MM.1S (cell line): ENCODE data around the gene FSTL1.

ENCODE experiments used
- DNase-seq: peaks from one replicate; pipeline ENCODE4 v3.0.0-alpha.2; 2015
- H2AFZ ChIP-seq: fragments of 300-600 bp; sonication (generic); 2 replicates; pipeline ENCODE4 v1.6.0; 2016; ENCODE audit warnings: antibody characterized with exemption, low read length
- H3F3A ChIP-seq: fragments of 300-600 bp; sonication (generic); 2 replicates; pipeline ENCODE4 v1.6.1; 2016; ENCODE audit warnings: mild to moderate bottlenecking, antibody characterized with exemption, low read length, moderate library complexity, mixed read lengths; ENCODE audit not compliant: insufficient read depth
- H3K27ac ChIP-seq: fragments of 300-600 bp; sonication (generic); 2 replicates; pipeline ENCODE4 v1.5.1; 2016; ENCODE audit warnings: mild to moderate bottlenecking, low read length
- H3K27me3 ChIP-seq: fragments of 300-600 bp; sonication (generic); replicated peaks from 2 replicates; pipeline ENCODE4 v1.6.0; 2016; ENCODE audit warnings: low read length; ENCODE audit not compliant: insufficient read depth
- H3K36me3 ChIP-seq: fragments of 300-600 bp; sonication (generic); replicated peaks from 2 replicates; pipeline ENCODE4 v1.6.1; 2016; ENCODE audit warnings: mild to moderate bottlenecking, low read length, mixed read lengths; ENCODE audit not compliant: insufficient read depth
- H3K4me1 ChIP-seq: fragments of 300-600 bp; sonication (generic); 2 replicates; pipeline ENCODE4 v1.6.1; 2016; ENCODE audit warnings: low read length, mixed read lengths
- H3K4me2 ChIP-seq: fragments of 300-600 bp; sonication (generic); 2 replicates; pipeline ENCODE4 v1.6.0; 2016; ENCODE audit warnings: low read depth, low read length
- H3K4me3 ChIP-seq: fragments of 300-600 bp; sonication (generic); 2 replicates; pipeline ENCODE4 v1.5.1; 2016; ENCODE audit warnings: low read length, mixed read lengths
- H3K79me2 ChIP-seq: fragments of 300-600 bp; sonication (generic); 2 replicates; pipeline ENCODE4 v1.6.1; 2016; ENCODE audit warnings: mixed run types, low read length, mixed read lengths
- H3K9ac ChIP-seq: fragments of 300-600 bp; sonication (generic); 2 replicates; pipeline ENCODE4 v1.6.1; 2016; ENCODE audit warnings: low read length, mixed read lengths
- H3K9me2 ChIP-seq: fragments of 300-600 bp; sonication (generic); replicated peaks from 2 replicates; pipeline ENCODE4 v1.6.1; 2016; ENCODE audit warnings: mild to moderate bottlenecking, low read length, mixed read lengths; ENCODE audit not compliant: insufficient read depth
- H3K9me3 ChIP-seq: fragments of 300-600 bp; sonication (generic); replicated peaks from 2 replicates; pipeline ENCODE4 v1.6.1; 2016; ENCODE audit warnings: mild to moderate bottlenecking, low read length, mixed read lengths; ENCODE audit not compliant: insufficient read depth
- H4K20me1 ChIP-seq: fragments of 300-600 bp; sonication (generic); 2 replicates; pipeline ENCODE4 v1.6.1; 2016; ENCODE audit warnings: mild to moderate bottlenecking, low read length, moderate library complexity, mixed read lengths; ENCODE audit not compliant: insufficient read depth
- CTCF ChIP-seq: fragments of 300-600 bp; sonication (generic); IDR thresholded peaks from 2 replicates; pipeline ENCODE4 v1.5.1; 2016; ENCODE audit warnings: antibody characterized with exemption, low read length, mixed read lengths
- EZH2 ChIP-seq: fragments of 300-600 bp; sonication (generic); optimal IDR thresholded peaks from 2 replicates; pipeline ENCODE3; 2017; ENCODE audit warnings: low read depth, mild to moderate bottlenecking, antibody characterized with exemption, low read length, mixed read lengths
- EZH2phosphoT487 ChIP-seq: fragments of 300-600 bp; sonication (generic); IDR thresholded peaks from 2 replicates; pipeline ENCODE4 v1.6.1; 2018; ENCODE audit warnings: antibody characterized with exemption, low read length

FSTL1 gene

GRCh38 chr3:120469440-120469839 lies 18.6 kb upstream of the FSTL1 start:
- H3K4me2 ChIP-seq: no peak overlapping the region
- no peaks in the 10 kb centered on the region for H3F3A ChIP-seq
- TF ChIP-seq CTCF (no peak), EZH2phosphoT487 (no peak), EZH2 (no peak)
- H3K36me3 ChIP-seq: no peaks in the 10 kb centered on the region
- no peaks in the 10 kb centered on the region for H3K9me3 ChIP-seq
- no peak overlapping the region for H3K9ac ChIP-seq
- no peaks in the 10 kb centered on the region for H3K9me2 ChIP-seq
- no peak overlapping the region for H3K4me3 ChIP-seq
- no peak for DNase-seq
- no peaks in the 10 kb centered on the region for H3K27me3 ChIP-seq
- H3K79me2 ChIP-seq: no peaks in the 10 kb centered on the region
- no peak overlapping the region for H2AFZ ChIP-seq
- H3K27ac ChIP-seq: no peak overlapping the region
- no peaks in the 10 kb centered on the region for H4K20me1 ChIP-seq
- no peaks in the 10 kb centered on the region for H3K4me1 ChIP-seq

GRCh38 chr3:120468635-120469295 lies 18.0 kb upstream of the FSTL1 start:
- H3K79me2 ChIP-seq: no peaks in the 10 kb centered on the region
- H3K9ac ChIP-seq: no peak overlapping the region
- H3K4me2 ChIP-seq: no peak overlapping the region
- H2AFZ ChIP-seq: no peak overlapping the region
- no peaks in the 10 kb centered on the region for H3K9me3 ChIP-seq
- TF ChIP-seq EZH2 (no peak), CTCF (no peak), EZH2phosphoT487 (no peak)
- no peaks in the 10 kb centered on the region for H3F3A ChIP-seq
- H4K20me1 ChIP-seq: no peaks in the 10 kb centered on the region
- no peaks in the 10 kb centered on the region for H3K4me1 ChIP-seq
- H3K27me3 ChIP-seq: no peaks in the 10 kb centered on the region
- no peaks in the 10 kb centered on the region for H3K9me2 ChIP-seq
- no peaks in the 10 kb centered on the region for H3K36me3 ChIP-seq
- no peak for DNase-seq
- H3K4me3 ChIP-seq: no peak overlapping the region
- H3K27ac ChIP-seq: no peak overlapping the region

- H3K27ac ChIP-seq: no peak overlapping the region
- H4K20me1 ChIP-seq: no peaks in the 10 kb centered on the region
- H2AFZ ChIP-seq: no peak overlapping the region
- peaks cover 7% of the 10 kb centered on the region for H3K4me1 ChIP-seq
- TF ChIP-seq EZH2phosphoT487: no peak
- TF ChIP-seq CTCF: no peak
- TF ChIP-seq EZH2: no peak
- no peaks in the 10 kb centered on the region for H3K9me2 ChIP-seq
- H3K79me2 ChIP-seq: no peaks in the 10 kb centered on the region
- no peak overlapping the region for H3K9ac ChIP-seq
- no peak overlapping the region for H3K4me3 ChIP-seq
- no peaks in the 10 kb centered on the region for H3F3A ChIP-seq
- no peaks in the 10 kb centered on the region for H3K9me3 ChIP-seq
- H3K27me3 ChIP-seq: no peaks in the 10 kb centered on the region
- H3K36me3 ChIP-seq: no peaks in the 10 kb centered on the region
- H3K4me2 ChIP-seq: no peak overlapping the region
- DNase-seq: no peak
Measured at GRCh38 chr3:120462409-120462959, 11.7 kb upstream of the FSTL1 start.
